Ovary (tissue), 9 donors: ENCODE data around the gene RASIP1. TPM values are rescaled to one million over a fixed set of nuclear protein-coding genes. Genes with fewer than 3 reads are reported as not detected.

Experiments used
- DNase-seq, 5 donors: peaks; one replicate each; pipeline ENCODE4 v3.0.0-alpha.2; 2019 to 2020
- H3K27ac ChIP-seq, 2 donors: fragments of 200-600 bp; one replicate each; pipeline versions ENCODE4 v1.5.1 to v1.8.0; 2019 to 2022
- H3K27me3 ChIP-seq: fragments of 200-600 bp; one replicate; pipeline ENCODE4 v1.8.0; 2022
- H3K36me3 ChIP-seq: fragments of 200-600 bp; sonication (generic); one replicate; pipeline ENCODE4 v1.5.1; 2019
- H3K4me1 ChIP-seq: one replicate; pipeline ENCODE4 v1.8.1; 2013; ENCODE audit warnings: mild to moderate bottlenecking, moderate library complexity; ENCODE audit not compliant: insufficient read depth
- H3K4me3 ChIP-seq: fragments of 200-600 bp; sonication (generic); one replicate; pipeline ENCODE4 v1.5.1; 2017
- H3K9me3 ChIP-seq, 2 donors: fragments of 200-600 bp in 1 of 2; sonication (generic) in 1 of 2; one replicate each; pipeline versions ENCODE4 v1.5.1 to v1.8.1; 2013 to 2019; ENCODE audit warnings: mild to moderate bottlenecking in 1 of 2, moderate library complexity in 1 of 2
- CTCF ChIP-seq, 3 donors: fragments of 450-650 bp in 2 of 3; fragments of 200-600 bp in 1 of 3; IDR thresholded peaks; one replicate each; pipeline versions ENCODE4 v1.5.1 to v1.8.0; 2016 to 2022; ENCODE audit warnings: antibody characterized with exemption in 3 of 3, mild to moderate bottlenecking in 1 of 3
- EP300 ChIP-seq: sonication (generic); formaldehyde crosslinking; IDR thresholded peaks from one replicate; pipeline ENCODE4 v1.6.1; 2017; ENCODE audit warnings: antibody characterized with exemption
- POLR2A ChIP-seq: fragments of 450-650 bp; IDR thresholded peaks from one replicate; pipeline ENCODE4 v1.6.1; 2017; ENCODE audit warnings: antibody characterized with exemption, mild to moderate bottlenecking, moderate library complexity
- WGBS, 3 donors: extraction: QIAGEN DNeasy Blood & Tissue Kit in 1 of 3; methylation state at CpG; one replicate each; pipeline versions ENCODE4 v1.1.5 to v1.1.7; 2013 to 2017; 5-methylcytosine and 5-hydroxymethylcytosine counted together
- intact Hi-C, 4 donors: fragments of 100-400 bp; cut with DNase I; formaldehyde crosslinking; loops; one replicate each; pipeline versions ENCODE4 v1.11.0 to v1.15.1; 2022 to 2023
- polyA plus RNA-seq, 2 donors: library from polyadenylated mRNA; stranded (reverse); fragments of 200-250 nt in 1 of 2; fragments of 350-450 nt in 1 of 2; fragmentation: Illumina TruSeq in 1 of 2; extraction: RNeasy Lipid Tissue Mini Kit (QIAGEN cat#74804) in 1 of 2; gene quantifications; one replicate each; pipeline ENCODE4 v1.2.3, GENCODE V29; 2013 to 2014
- total RNA-seq, 7 donors: library from RNA; depleted of rRNA in 2 of 7; stranded (reverse); fragments of >200 nt in 2 of 7; fragmentation: NEBNext Ultra II Directional in 3 of 7; extraction: Animal tissue kit (Norgen Biotek cat#: 25700) in 3 of 7; gene quantifications; one replicate each; pipeline versions ENCODE4 v1.1.0 to v1.2.4, GENCODE V29; 2016 to 2023
- donor health status: DM: no; HTN: no; CAD: no; lungs with moderate emphysema.
- donor health status: DM: no; HTN: no; CAD: no.
- donor health status: Bipolar disorder and iron deficiency.
- donor health status: DM: yes; HTN: yes; CAD: no.
- donor health status: DM: no; HTN: no; CAD: no.
- donor health status: DM: yes; HTN: yes; CAD: no.

Gene RASIP1
- total and polyA plus RNA-seq, 9 donors: 4.1 to 25.9 (median 14.2) TPM

- H3K36me3 ChIP-seq: no peaks in the 10 kb centered on the region
- peaks cover 3% of the 10 kb centered on the region for H3K4me1 ChIP-seq
- H3K27ac ChIP-seq: no peak overlapping the region
- WGBS, 3 donors: 73 to 75% (median 74%) methylated on average over 8 to 10 of the region's 10 CpGs
- H3K4me3 ChIP-seq: no peak overlapping the region
- no peaks in the 10 kb centered on the region for H3K9me3 ChIP-seq
- DNase-seq: no peak
- intact Hi-C loops: no loop called here
- no peaks in the 10 kb centered on the region for H3K27me3 ChIP-seq
- TF ChIP-seq POLR2A (no peak), CTCF (IDR thresholded peaks at IDR 0.05) (no peak), EP300 (no peak)
Observed at GRCh38 chr19:48671446-48671995, 68.9 kb downstream of the RASIP1 start.

GRCh38 chr19:48670699-48671445 lies 69.5 kb downstream of the RASIP1 start:
- TF ChIP-seq POLR2A (no peak), CTCF (IDR thresholded peaks at IDR 0.05) (no peak), EP300 (no peak)
- 70 to 78% (median 75%) methylated on average over 21 of the region's 21 CpGs for WGBS, 3 donors
- intact Hi-C loops: no loop called here

More at GRCh38 chr19:48670699-48671445, 69.5 kb downstream of the RASIP1 start:
- no peak for DNase-seq
- no peaks in the 10 kb centered on the region for H3K36me3 ChIP-seq
- no peaks in the 10 kb centered on the region for H3K27me3 ChIP-seq
- H3K27ac ChIP-seq: no peak overlapping the region
- no peaks in the 10 kb centered on the region for H3K9me3 ChIP-seq
- peaks cover 3% of the 10 kb centered on the region for H3K4me1 ChIP-seq
- no peak overlapping the region for H3K4me3 ChIP-seq

Other genes starting within 250 kb of the RASIP1 start
- gene LMTK3, start 228.8 kb downstream of the RASIP1 start, total RNA-seq: 1 to 10 TPM in 1 of 7 donors, under 1 TPM in 6; 0.38 to 2.5 (median 0.50) TPM
- under 1 TPM in 1 of 2 donors, not detected in 1; 0.27 TPM for gene LMTK3, start 228.8 kb downstream of the RASIP1 start, polyA plus RNA-seq
- under 1 TPM in 1 of 7 donors, not detected in 6; 0.20 TPM for gene SULT2B1, start 188.4 kb downstream of the RASIP1 start, total RNA-seq
- under 1 TPM in 1 of 2 donors, not detected in 1; 0.10 TPM for gene SULT2B1, start 188.4 kb downstream of the RASIP1 start, polyA plus RNA-seq
- not detected for gene SPACA4, start 133.9 kb downstream of the RASIP1 start, total RNA-seq
- gene SPACA4, start 133.9 kb downstream of the RASIP1 start, polyA plus RNA-seq: not detected
- 1 to 10 TPM in 5 of 7 donors, not detected in 2; 1.1 to 6.9 (median 1.5) TPM for gene FAM83E, start 125.5 kb downstream of the RASIP1 start, total RNA-seq
- gene FAM83E, start 125.5 kb downstream of the RASIP1 start, polyA plus RNA-seq: under 1 TPM in 1 of 2 donors, not detected in 1; 0.16 TPM
- gene RPL18, start 121.4 kb downstream of the RASIP1 start, total RNA-seq: 1,000 to 10,000 TPM; 2,699 to 8,435 (median 3,584) TPM
- gene RPL18, start 121.4 kb downstream of the RASIP1 start, polyA plus RNA-seq: 1,000 to 10,000 TPM; 1,780 to 6,110 TPM
- gene SPHK2, start 121.1 kb downstream of the RASIP1 start, total RNA-seq: 10 to 100 TPM; 12.3 to 37.2 (median 27.0) TPM
- gene SPHK2, start 121.1 kb downstream of the RASIP1 start, polyA plus RNA-seq: 10 to 100 TPM in 1 of 2 donors, 1 to 10 TPM in 1; 2.9 to 24.5 TPM
- gene DBP, start 103.2 kb downstream of the RASIP1 start, total RNA-seq: 10 to 100 TPM; 19.7 to 69.8 (median 34.6) TPM
- 10 to 100 TPM; 19.8 to 29.0 TPM for gene DBP, start 103.2 kb downstream of the RASIP1 start, polyA plus RNA-seq
- 10 to 100 TPM; 14.9 to 52.5 (median 40.8) TPM for gene CA11, start 94.4 kb downstream of the RASIP1 start, total RNA-seq
- 10 to 100 TPM; 43.1 to 53.1 TPM for gene CA11, start 94.4 kb downstream of the RASIP1 start, polyA plus RNA-seq
- 1 to 10 TPM in 6 of 7 donors, under 1 TPM in 1; 0.23 to 3.8 (median 2.2) TPM for gene NTN5, start 67.6 kb downstream of the RASIP1 start, total RNA-seq
- 1 to 10 TPM in 1 of 2 donors, under 1 TPM in 1; 0.55 to 1.4 TPM for gene NTN5, start 67.6 kb downstream of the RASIP1 start, polyA plus RNA-seq
- 1 to 10 TPM in 5 of 7 donors, not detected in 2; 1.0 to 2.5 (median 2.4) TPM for gene FUT2, start 44.6 kb downstream of the RASIP1 start, total RNA-seq
- under 1 TPM; 0.10 to 0.23 TPM for gene FUT2, start 44.6 kb downstream of the RASIP1 start, polyA plus RNA-seq
- gene MAMSTR, start 20.9 kb downstream of the RASIP1 start, total RNA-seq: 10 to 100 TPM in 5 of 7 donors, 1 to 10 TPM in 2; 1.3 to 17.1 (median 11.2) TPM
- gene MAMSTR, start 20.9 kb downstream of the RASIP1 start, polyA plus RNA-seq: 1 to 10 TPM; 3.7 to 5.7 TPM
- gene IZUMO1, start 6.3 kb upstream of the RASIP1 start, total RNA-seq: under 1 TPM in 2 of 7 donors, not detected in 5; 0.11 to 0.67 TPM
- under 1 TPM; 0.08 to 0.13 TPM for gene IZUMO1, start 6.3 kb upstream of the RASIP1 start, polyA plus RNA-seq
- 1 to 10 TPM in 3 of 7 donors, under 1 TPM in 4; 0.48 to 4.0 (median 0.87) TPM for gene FUT1, start 12.0 kb upstream of the RASIP1 start, total RNA-seq
- gene FUT1, start 12.0 kb upstream of the RASIP1 start, polyA plus RNA-seq: 1 to 10 TPM; 1.3 to 1.4 TPM
- not detected for gene FGF21, start 14.9 kb upstream of the RASIP1 start, total RNA-seq
- not detected for gene FGF21, start 14.9 kb upstream of the RASIP1 start, polyA plus RNA-seq
- 10 to 100 TPM; 29.1 to 73.6 (median 55.5) TPM for gene BCAT2, start 70.4 kb upstream of the RASIP1 start, total RNA-seq
- 10 to 100 TPM in 1 of 2 donors, 1 to 10 TPM in 1; 7.8 to 70.5 TPM for gene BCAT2, start 70.4 kb upstream of the RASIP1 start, polyA plus RNA-seq
- 10 to 100 TPM; 22.9 to 82.8 (median 46.1) TPM for gene HSD17B14, start 95.9 kb upstream of the RASIP1 start, total RNA-seq
- 10 to 100 TPM; 10.6 to 78.7 TPM for gene HSD17B14, start 95.9 kb upstream of the RASIP1 start, polyA plus RNA-seq
- 10 to 100 TPM; 18.3 to 96.5 (median 52.7) TPM for gene PLEKHA4, start 128.0 kb upstream of the RASIP1 start, total RNA-seq
- 10 to 100 TPM; 18.8 to 50.9 TPM for gene PLEKHA4, start 128.0 kb upstream of the RASIP1 start, polyA plus RNA-seq
- gene PPP1R15A, start 131.8 kb upstream of the RASIP1 start, total RNA-seq: 100 to 1,000 TPM in 1 of 7 donors, 10 to 100 TPM in 6; 22.8 to 156 (median 40.1) TPM
- 10 to 100 TPM; 63.2 to 66.2 TPM for gene PPP1R15A, start 131.8 kb upstream of the RASIP1 start, polyA plus RNA-seq
- gene TULP2, start 158.1 kb upstream of the RASIP1 start, total RNA-seq: 1 to 10 TPM in 5 of 7 donors, not detected in 2; 1.8 to 3.3 (median 2.5) TPM
- gene TULP2, start 158.1 kb upstream of the RASIP1 start, polyA plus RNA-seq: under 1 TPM; 0.35 to 0.40 TPM
- 100 to 1,000 TPM; 128 to 249 (median 189) TPM for gene NUCB1, start 159.7 kb upstream of the RASIP1 start, total RNA-seq
- gene NUCB1, start 159.7 kb upstream of the RASIP1 start, polyA plus RNA-seq: 100 to 1,000 TPM; 141 to 230 TPM
- under 1 TPM in 4 of 7 donors, not detected in 3; 0.28 to 0.78 (median 0.68) TPM for gene DHDH, start 193.1 kb upstream of the RASIP1 start, total RNA-seq
- gene DHDH, start 193.1 kb upstream of the RASIP1 start, polyA plus RNA-seq: under 1 TPM in 1 of 2 donors, not detected in 1; 0.52 TPM
- 10 to 100 TPM; 10.6 to 57.7 (median 45.9) TPM for gene BAX, start 214.3 kb upstream of the RASIP1 start, total RNA-seq
- gene BAX, start 214.3 kb upstream of the RASIP1 start, polyA plus RNA-seq: 10 to 100 TPM; 14.6 to 48.1 TPM
- gene FTL, start 224.7 kb upstream of the RASIP1 start, total RNA-seq: 1,000 to 10,000 TPM; 1,608 to 2,908 (median 2,022) TPM
- 1,000 to 10,000 TPM; 2,697 to 3,617 TPM for gene FTL, start 224.7 kb upstream of the RASIP1 start, polyA plus RNA-seq